Right lobe of liver (tissue), 4 donors: ENCODE measurements around the gene ACVRL1.

Experiments used
- POLR2A ChIP-seq: fragments of 450-650 bp; IDR thresholded peaks from one replicate; pipeline ENCODE4 v1.6.1; 2017; ENCODE audit warnings: antibody characterized with exemption, mild to moderate bottlenecking
- TF ChIP-seq, protein P1 (sequence below), 4 donors: fragments of 200-600 bp in 3 of 4; fragments of 450-650 bp in 1 of 4; IDR thresholded peaks; one replicate each; pipeline versions ENCODE4 v1.5.1 to v1.8.0; 2016 to 2022; ENCODE audit warnings: antibody characterized with exemption in 4 of 4, mild to moderate bottlenecking in 2 of 4
- donor health status: DM: no; HTN: no; CAD: no.
- donor health status: DM: no; HTN: no; CAD: no.
- donor health status: DM: no; HTN: yes; CAD: no.

- TF ChIP-seq, protein P1, sequence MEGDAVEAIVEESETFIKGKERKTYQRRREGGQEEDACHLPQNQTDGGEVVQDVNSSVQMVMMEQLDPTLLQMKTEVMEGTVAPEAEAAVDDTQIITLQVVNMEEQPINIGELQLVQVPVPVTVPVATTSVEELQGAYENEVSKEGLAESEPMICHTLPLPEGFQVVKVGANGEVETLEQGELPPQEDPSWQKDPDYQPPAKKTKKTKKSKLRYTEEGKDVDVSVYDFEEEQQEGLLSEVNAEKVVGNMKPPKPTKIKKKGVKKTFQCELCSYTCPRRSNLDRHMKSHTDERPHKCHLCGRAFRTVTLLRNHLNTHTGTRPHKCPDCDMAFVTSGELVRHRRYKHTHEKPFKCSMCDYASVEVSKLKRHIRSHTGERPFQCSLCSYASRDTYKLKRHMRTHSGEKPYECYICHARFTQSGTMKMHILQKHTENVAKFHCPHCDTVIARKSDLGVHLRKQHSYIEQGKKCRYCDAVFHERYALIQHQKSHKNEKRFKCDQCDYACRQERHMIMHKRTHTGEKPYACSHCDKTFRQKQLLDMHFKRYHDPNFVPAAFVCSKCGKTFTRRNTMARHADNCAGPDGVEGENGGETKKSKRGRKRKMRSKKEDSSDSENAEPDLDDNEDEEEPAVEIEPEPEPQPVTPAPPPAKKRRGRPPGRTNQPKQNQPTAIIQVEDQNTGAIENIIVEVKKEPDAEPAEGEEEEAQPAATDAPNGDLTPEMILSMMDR (IDR thresholded peaks at IDR 0.05), result no peak
- no peak for TF ChIP-seq POLR2A
Measured at GRCh38 chr12:51904951-51905470, 2.3 kb upstream of the ACVRL1 start.
